ENCODE measurements around the gene HOXD13.
A peak's percentile ranks its signal among the peaks of the same experiment; 100 is the strongest.

DNA sequence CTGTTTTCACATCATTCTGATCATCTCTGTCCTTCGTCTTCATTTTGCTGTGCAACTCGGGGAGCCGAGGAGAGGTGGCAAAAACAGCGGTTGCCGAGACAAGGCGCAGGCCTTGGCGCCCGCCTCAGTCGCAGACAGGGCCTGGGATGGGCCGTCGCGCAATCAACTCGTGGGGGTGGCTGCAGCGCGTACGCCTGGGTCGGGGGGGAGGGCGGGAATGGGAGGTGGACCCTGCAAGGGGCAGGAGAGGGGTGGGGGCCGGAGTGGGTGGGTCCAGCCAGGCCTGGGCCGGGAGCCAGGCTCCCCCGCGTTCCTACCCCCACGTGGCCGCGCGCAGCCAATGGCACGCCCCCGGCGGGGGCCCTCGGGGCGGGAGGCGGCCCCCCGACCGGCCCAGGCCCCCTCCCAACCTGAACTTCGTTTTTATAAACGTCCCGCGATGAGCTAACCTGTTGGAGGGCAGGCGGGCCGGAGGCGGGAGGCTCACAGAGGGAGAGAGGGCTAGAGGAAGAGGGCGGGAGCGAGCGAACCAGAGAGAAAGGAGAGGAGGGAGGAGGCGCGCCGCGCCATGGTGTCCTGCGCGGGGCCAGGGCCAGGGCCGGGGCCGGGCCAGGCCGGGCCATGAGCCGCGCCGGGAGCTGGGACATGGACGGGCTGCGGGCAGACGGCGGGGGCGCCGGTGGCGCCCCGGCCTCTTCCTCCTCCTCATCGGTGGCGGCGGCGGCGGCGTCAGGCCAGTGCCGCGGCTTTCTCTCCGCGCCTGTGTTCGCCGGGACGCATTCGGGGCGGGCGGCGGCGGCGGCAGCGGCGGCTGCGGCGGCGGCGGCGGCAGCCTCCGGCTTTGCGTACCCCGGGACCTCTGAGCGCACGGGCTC is at the start of gene HOXD13:
- TF ChIP-seq EZH2 (IDR thresholded peaks at IDR 0.05) (no peak), POLR2AphosphoS5 (IDR thresholded peaks at IDR 0.05; ENCODE audit: borderline replicate concordance, low read depth, low read length) (peak; percentile 78)

All from SK-N-MC (cell line).